Measurements from ENCODE around the gene CAMK1D.
A peak's percentile ranks its signal among the peaks of the same experiment; 100 is the strongest.

CAMK1D gene

GRCh38 chr10:12691596-12691995 lies 342.2 kb downstream of the CAMK1D start:
- Mint-ChIP-seq H3K4me3 (no peak overlapping the region), H3K27me3 (no peaks in the 10 kb centered on the region), H3K27ac (no peak overlapping the region), H3K36me3 (ENCODE audit: low read depth) (no peaks in the 10 kb centered on the region), H3K4me1 (ENCODE audit: low read depth) (no peaks in the 10 kb centered on the region), H3K9me3 (no peaks in the 10 kb centered on the region)

- peaks cover 22% of the 10 kb centered on the region for H3K36me3 Mint-ChIP-seq (ENCODE audit: low read depth)
- no peaks in the 10 kb centered on the region for H3K27me3 Mint-ChIP-seq
- no peak overlapping the region for H3K27ac Mint-ChIP-seq
Observed at GRCh38 chr10:12697764-12698163, 348.4 kb downstream of the CAMK1D start.

GRCh38 chr10:12699258-12699700 lies 349.9 kb downstream of the CAMK1D start:
- Mint-ChIP-seq H3K36me3 (ENCODE audit: low read depth) (peaks cover 22% of the 10 kb centered on the region), H3K9me3 (peaks cover 7% of the 10 kb centered on the region), H3K27ac (peak overlapping the region; percentile 88), H3K4me1 (ENCODE audit: low read depth) (peaks cover 29% of the 10 kb centered on the region), H3K4me3 (peak overlapping the region; percentile 17), H3K27me3 (no peaks in the 10 kb centered on the region)

More at GRCh38 chr10:12697764-12698163, 348.4 kb downstream of the CAMK1D start:
- Mint-ChIP-seq H3K4me3 (no peak overlapping the region), H3K9me3 (peaks cover 7% of the 10 kb centered on the region), H3K4me1 (ENCODE audit: low read depth) (peaks cover 22% of the 10 kb centered on the region)

- peak overlapping the region; percentile 50 for H3K27ac Mint-ChIP-seq
- no peak overlapping the region for H3K4me3 Mint-ChIP-seq
- H3K27me3 Mint-ChIP-seq = no peaks in the 10 kb centered on the region
- peaks cover 34% of the 10 kb centered on the region for H3K4me1 Mint-ChIP-seq (ENCODE audit: low read depth)
- peaks cover 22% of the 10 kb centered on the region for H3K36me3 Mint-ChIP-seq (ENCODE audit: low read depth)
- H3K9me3 Mint-ChIP-seq = peaks cover 7% of the 10 kb centered on the region
Observed at GRCh38 chr10:12699781-12700556, 350.6 kb downstream of the CAMK1D start.

- H3K36me3 Mint-ChIP-seq (ENCODE audit: low read depth) = peaks cover 22% of the 10 kb centered on the region
- H3K4me3 Mint-ChIP-seq = no peak overlapping the region
- H3K9me3 Mint-ChIP-seq = peaks cover 7% of the 10 kb centered on the region
- peaks cover 34% of the 10 kb centered on the region for H3K4me1 Mint-ChIP-seq (ENCODE audit: low read depth)
- no peak overlapping the region for H3K27ac Mint-ChIP-seq
- H3K27me3 Mint-ChIP-seq = no peaks in the 10 kb centered on the region
Observed at GRCh38 chr10:12700557-12700874, 351.2 kb downstream of the CAMK1D start.

GRCh38 chr10:12701696-12702095 lies 352.3 kb downstream of the CAMK1D start:
- Mint-ChIP-seq H3K4me1 (ENCODE audit: low read depth) (peaks cover 41% of the 10 kb centered on the region), H3K27ac (no peak overlapping the region), H3K27me3 (no peaks in the 10 kb centered on the region), H3K36me3 (ENCODE audit: low read depth) (peaks cover 22% of the 10 kb centered on the region), H3K4me3 (no peak overlapping the region), H3K9me3 (peaks cover 7% of the 10 kb centered on the region)

- Mint-ChIP-seq H3K4me1 (ENCODE audit: low read depth) (peaks cover 47% of the 10 kb centered on the region), H3K9me3 (peaks cover 7% of the 10 kb centered on the region), H3K36me3 (ENCODE audit: low read depth) (peaks cover 22% of the 10 kb centered on the region), H3K27me3 (no peaks in the 10 kb centered on the region), H3K27ac (no peak overlapping the region), H3K4me3 (no peak overlapping the region)
Observed at GRCh38 chr10:12702215-12702770, 352.9 kb downstream of the CAMK1D start.

GRCh38 chr10:12703126-12703525 lies 353.8 kb downstream of the CAMK1D start:
- Mint-ChIP-seq H3K36me3 (ENCODE audit: low read depth) (peaks cover 22% of the 10 kb centered on the region), H3K4me3 (no peak overlapping the region), H3K4me1 (ENCODE audit: low read depth) (peaks cover 55% of the 10 kb centered on the region), H3K27me3 (no peaks in the 10 kb centered on the region), H3K27ac (no peak overlapping the region), H3K9me3 (peaks cover 7% of the 10 kb centered on the region)

- Mint-ChIP-seq H3K9me3 (peaks cover 7% of the 10 kb centered on the region), H3K27me3 (no peaks in the 10 kb centered on the region), H3K4me1 (ENCODE audit: low read depth) (peaks cover 61% of the 10 kb centered on the region), H3K4me3 (no peak overlapping the region), H3K27ac (peak overlapping the region; percentile 52), H3K36me3 (ENCODE audit: low read depth) (peaks cover 21% of the 10 kb centered on the region)
Observed at GRCh38 chr10:12703813-12704212, 354.5 kb downstream of the CAMK1D start.

- Mint-ChIP-seq H3K27ac (no peak overlapping the region), H3K27me3 (no peaks in the 10 kb centered on the region), H3K4me1 (ENCODE audit: low read depth) (peaks cover 61% of the 10 kb centered on the region), H3K9me3 (peaks cover 7% of the 10 kb centered on the region), H3K36me3 (ENCODE audit: low read depth) (peaks cover 15% of the 10 kb centered on the region), H3K4me3 (no peak overlapping the region)
Observed at GRCh38 chr10:12704488-12704887, 355.1 kb downstream of the CAMK1D start.

- Mint-ChIP-seq H3K4me1 (ENCODE audit: low read depth) (peaks cover 61% of the 10 kb centered on the region), H3K27ac (no peak overlapping the region), H3K27me3 (no peaks in the 10 kb centered on the region), H3K4me3 (no peak overlapping the region), H3K9me3 (no peaks in the 10 kb centered on the region), H3K36me3 (ENCODE audit: low read depth) (peaks cover 4% of the 10 kb centered on the region)
Observed at GRCh38 chr10:12705943-12706342, 356.6 kb downstream of the CAMK1D start.

- H3K27me3 Mint-ChIP-seq = no peaks in the 10 kb centered on the region
- no peak overlapping the region for H3K4me3 Mint-ChIP-seq
- no peak overlapping the region for H3K27ac Mint-ChIP-seq
Observed at GRCh38 chr10:12707461-12708185, 358.3 kb downstream of the CAMK1D start.

GRCh38 chr10:12709000-12709401 lies 359.7 kb downstream of the CAMK1D start:
- Mint-ChIP-seq H3K27me3 (no peaks in the 10 kb centered on the region), H3K4me3 (no peak overlapping the region), H3K4me1 (ENCODE audit: low read depth) (peaks cover 72% of the 10 kb centered on the region), H3K27ac (peak overlapping the region; percentile 65), H3K9me3 (no peaks in the 10 kb centered on the region), H3K36me3 (ENCODE audit: low read depth) (no peaks in the 10 kb centered on the region)

More at GRCh38 chr10:12707461-12708185, 358.3 kb downstream of the CAMK1D start:
- Mint-ChIP-seq H3K4me1 (ENCODE audit: low read depth) (peaks cover 76% of the 10 kb centered on the region), H3K9me3 (no peaks in the 10 kb centered on the region), H3K36me3 (ENCODE audit: low read depth) (no peaks in the 10 kb centered on the region)

GRCh38 chr10:12709521-12709963 lies 360.2 kb downstream of the CAMK1D start:
- no peak overlapping the region for H3K4me3 Mint-ChIP-seq
- no peaks in the 10 kb centered on the region for H3K27me3 Mint-ChIP-seq
- H3K9me3 Mint-ChIP-seq = no peaks in the 10 kb centered on the region
- no peaks in the 10 kb centered on the region for H3K36me3 Mint-ChIP-seq (ENCODE audit: low read depth)
- peaks cover 67% of the 10 kb centered on the region for H3K4me1 Mint-ChIP-seq (ENCODE audit: low read depth)
- peak overlapping the region; percentile 65 for H3K27ac Mint-ChIP-seq

GRCh38 chr10:12710157-12710556 lies 360.8 kb downstream of the CAMK1D start:
- H3K27ac Mint-ChIP-seq = peak overlapping the region; percentile 79

More at GRCh38 chr10:12710157-12710556, 360.8 kb downstream of the CAMK1D start:
- no peaks in the 10 kb centered on the region for H3K9me3 Mint-ChIP-seq
- no peaks in the 10 kb centered on the region for H3K36me3 Mint-ChIP-seq (ENCODE audit: low read depth)
- peaks cover 64% of the 10 kb centered on the region for H3K4me1 Mint-ChIP-seq (ENCODE audit: low read depth)
- H3K27me3 Mint-ChIP-seq = no peaks in the 10 kb centered on the region
- H3K4me3 Mint-ChIP-seq = no peak overlapping the region

All from stimulated activated naive CD8-positive, alpha-beta T cell treated with anti-CD3 and anti-CD28 coated beads, Interleukin-15, Interleukin-2, amounts not matched to agents 100 ng/mL and 50 ng/mL, for 24 hours (primary cell).